Panc1 (cell line): ENCODE results near the gene LANCL2. TPM values are rescaled to one million over a fixed set of nuclear protein-coding genes. Genes with fewer than 3 reads are reported as not detected.

Experiments used
- ATAC-seq: fragments of 200-7000 bp; cut with Tn5 transposase; 2 replicates; pipeline ENCODE4 v1.9.1; 2020; ENCODE audit warnings: mild to moderate bottlenecking, moderate library complexity
- BruUV-seq: library from RNA; stranded (reverse); fragments of 400-500 nt; replicated peaks from 2 replicates; lab custom pipeline; 2021; lab: Mats Ljungman, UMichigan
- CTCF ChIA-PET: fragments of 300-600 bp; sonication (Branson Sonifier 250); formaldehyde crosslinking; loops from one replicate; lab custom pipeline; 2022; ENCODE audit warnings: antibody characterized with exemption; lab: Charles Lee
- POLR2A ChIA-PET: fragments of 300-600 bp; sonication (Branson Sonifier 250); formaldehyde crosslinking; loops from one replicate; lab custom pipeline; 2022; ENCODE audit warnings: antibody characterized with exemption; lab: Charles Lee
- DNase-seq: peaks from one replicate; pipeline ENCODE4 v3.0.0-alpha.2; 2010; ENCODE audit warnings: low read depth, low spot score
- H3K27ac ChIP-seq: 2 replicates; pipeline ENCODE4 v1.5.1; 2011; ENCODE audit warnings: mild to moderate bottlenecking, low read length, inconsistent platforms
- H3K27me3 ChIP-seq: fragments of 200-500 bp; sonication (Bioruptor generic); 2 replicates; pipeline ENCODE4 v1.6.0; 2014; ENCODE audit warnings: low read length, inconsistent platforms; ENCODE audit not compliant: control insufficient read depth, insufficient read depth
- H3K36me3 ChIP-seq: fragments of 200-500 bp; sonication (Bioruptor generic); 2 replicates; pipeline ENCODE4 v1.5.1; 2014; ENCODE audit warnings: inconsistent platforms, mild to moderate bottlenecking, low read length, moderate library complexity; ENCODE audit not compliant: control insufficient read depth, insufficient read depth
- H3K4me1 ChIP-seq: 2 replicates; pipeline ENCODE4 v1.5.1; 2011; ENCODE audit warnings: inconsistent platforms, mild to moderate bottlenecking, low read length, moderate library complexity; ENCODE audit not compliant: control insufficient read depth, insufficient read depth
- H3K4me3 ChIP-seq, 2 experiments: 2 replicates each; pipeline ENCODE4 v1.5.1; 2011 to 2012; ENCODE audit warnings: low read depth in 2 of 2, low read length in 2 of 2, mild to moderate bottlenecking in 2 of 2, inconsistent platforms in 1 of 2, moderate library complexity in 1 of 2
- H3K9me3 ChIP-seq: fragments of 200-500 bp; sonication (Bioruptor generic); 2 replicates; pipeline ENCODE4 v1.5.1; 2014; ENCODE audit warnings: low read depth, mild to moderate bottlenecking, inconsistent platforms, low read length, moderate library complexity; ENCODE audit not compliant: control insufficient read depth, insufficient read depth
- CTCF ChIP-seq: fragments of 450-650 bp; IDR thresholded peaks from 2 replicates; pipeline ENCODE4 v1.5.1; 2017; ENCODE audit warnings: mild to moderate bottlenecking
- POLR2AphosphoS5 ChIP-seq: IDR thresholded peaks from 2 replicates; pipeline ENCODE4 v1.6.1; 2012; ENCODE audit warnings: mild to moderate bottlenecking, low read depth, low read length, moderate library complexity
- REST ChIP-seq, 2 experiments: IDR thresholded peaks; 2 replicates each; pipeline ENCODE4 v1.6.1; 2011 to 2012; ENCODE audit warnings: low read depth in 2 of 2, control low read depth in 1 of 2, low read length in 1 of 2, mild to moderate bottlenecking in 1 of 2, moderate library complexity in 1 of 2; ENCODE audit not compliant: insufficient read depth in 1 of 2
- SIN3A ChIP-seq: IDR thresholded peaks from 2 replicates; pipeline ENCODE4 v1.6.1; 2012; ENCODE audit warnings: low read depth, mild to moderate bottlenecking, low read length, moderate library complexity, borderline replicate concordance; ENCODE audit not compliant: insufficient read depth
- TCF7L2 ChIP-seq: IDR thresholded peaks from 2 replicates; pipeline ENCODE4 v1.6.1; 2011; ENCODE audit warnings: mild to moderate bottlenecking, low read depth, low read length, inconsistent platforms
- in situ Hi-C: cut with HindIII; loops from 2 replicates; pipeline ENCODE4 v1.10.0; 2016; ENCODE audit warnings: low sequenced_read_pairs, low pct_unique_long_range_greater_than_20kb
- intact Hi-C: fragments of 100-400 bp; cut with micrococcal nuclease; formaldehyde crosslinking; loops from one replicate; pipeline ENCODE4 v1.10.0; 2022; ENCODE audit not compliant: unreplicated experiment
- total RNA-seq: library from RNA; stranded (reverse); gene quantifications from one replicate; pipeline ENCODE4 v1.2.1, GENCODE V29; 2021; ENCODE audit not compliant: unreplicated experiment

LANCL2 gene
- total RNA-seq, 1 experiment from 2014 or later: 30.6 TPM

- H3K36me3 ChIP-seq: no peaks in the 10 kb centered on the region
- no peak for TF ChIP-seq CTCF
- no peak for TF ChIP-seq SIN3A
- no peak for TF ChIP-seq TCF7L2
- TF ChIP-seq REST (IDR thresholded peaks at IDR 0.05; ENCODE audit: insufficient read depth in 1 of 2, low read depth in 2 of 2, low read length in 1 of 2): no peak
- TF ChIP-seq POLR2AphosphoS5: no peak
- H3K9me3 ChIP-seq: no peaks in the 10 kb centered on the region
- no peak for ATAC-seq
- no peaks in the 10 kb centered on the region for H3K27me3 ChIP-seq
- ChIA-PET POLR2A (no interaction called here), CTCF (no interaction called here)
- no peak overlapping the region for H3K27ac ChIP-seq
- in situ Hi-C loops: no loop called here
- intact Hi-C loops: no loop called here
- H3K4me3 ChIP-seq: no peak overlapping the region
- H3K4me1 ChIP-seq: no peaks in the 10 kb centered on the region
- BruUV-seq: no TSS peak
- DNase-seq: no peak
These were observed 117.9 kb downstream of the LANCL2 start for GRCh38 chr7:55483046-55483445.

Other genes with a start within 250 kb of the LANCL2 start
- gene VOPP1, start 207.2 kb downstream of the LANCL2 start, total RNA-seq: 131 TPM